Body of pancreas (tissue), 4 donors: ENCODE data around the gene ACYP2.

Source experiments
- CTCF ChIP-seq, 7 experiments: fragments of 450-650 bp in 4 of 7; fragments of 200-600 bp in 3 of 7; sonication (generic) in 3 of 7; IDR thresholded peaks; one replicate each; pipeline ENCODE4 v1.5.1; 2016 to 2019; ENCODE audit warnings: antibody characterized with exemption in 7 of 7
- POLR2A ChIP-seq, 3 donors: fragments of 450-650 bp; IDR thresholded peaks; one replicate each; pipeline ENCODE4 v1.6.1; 2016; ENCODE audit warnings: antibody characterized with exemption in 3 of 3, mild to moderate bottlenecking in 2 of 3

- no peak for TF ChIP-seq CTCF (IDR thresholded peaks at IDR 0.05)
- no peak for TF ChIP-seq POLR2A (IDR thresholded peaks at IDR 0.05)
Observed at GRCh38 chr2:54255230-54256090, 140.0 kb downstream of the ACYP2 start.
